Inferior parietal cortex (tissue), 1 donor: ENCODE data around the gene ZDHHC11.

Experiments
- DNase-seq: peaks from one replicate; pipeline ENCODE4 v3.0.0-alpha.2; 2016; ENCODE audit errors: extremely low spot score

Gene ZDHHC11

DNA sequence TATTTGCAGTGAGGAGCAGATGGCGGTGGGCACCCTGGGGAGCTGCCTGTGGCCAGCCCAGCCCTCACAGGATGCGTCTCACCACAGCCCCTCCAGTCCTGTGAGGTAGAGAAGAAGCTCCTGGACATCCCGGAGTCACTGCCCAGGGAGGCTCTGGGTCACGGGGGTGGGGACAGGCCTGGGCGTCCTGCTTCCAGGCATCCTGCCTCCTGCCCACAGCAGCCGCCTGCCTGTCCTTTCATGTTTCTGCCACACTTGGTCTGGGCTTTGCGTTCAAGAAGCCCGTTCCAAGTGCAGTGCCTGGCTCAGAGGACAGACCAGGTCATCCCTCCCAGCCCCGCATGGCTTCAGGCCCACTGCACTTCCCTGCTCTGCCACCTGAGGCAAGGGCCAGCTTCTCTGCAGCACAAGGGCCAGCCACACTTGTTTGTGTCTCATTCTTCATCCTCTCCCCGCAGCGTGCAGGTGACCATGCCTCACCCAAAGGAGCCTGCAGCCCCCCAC is 104.5 kb downstream of the ZDHHC11 start:
- no peak for DNase-seq
